Kidney epithelial cell (primary cell): ENCODE measurements around the gene SIX2. TPM values are rescaled to one million over a fixed set of nuclear protein-coding genes. Genes with fewer than 3 reads are reported as not detected.

Experiments used
- DNase-seq: peaks from one replicate; pipeline ENCODE4 v3.0.0-alpha.2; 2010; ENCODE audit warnings: low read depth
- H3K27me3 ChIP-seq: 2 replicates; pipeline ENCODE4 v1.6.0; 2011; ENCODE audit warnings: low read length; ENCODE audit not compliant: control insufficient read depth, insufficient read depth
- H3K36me3 ChIP-seq: 2 replicates; pipeline ENCODE4 v1.5.1; 2011; ENCODE audit warnings: low read length; ENCODE audit not compliant: control insufficient read depth, insufficient read depth
- H3K4me3 ChIP-seq: 2 replicates; pipeline ENCODE4 v1.5.1; 2011; ENCODE audit warnings: low read depth, mild to moderate bottlenecking, control low read depth, low read length
- total RNA-seq: library from RNA; depleted of rRNA; stranded (reverse); fragments of >200 nt; gene quantifications from 2 replicates; pipeline ENCODE4 v1.2.3, GENCODE V29; 2015
- TF ChIP-seq, protein P1 (sequence below): IDR thresholded peaks from 2 replicates; pipeline ENCODE4 v1.5.1; 2011; ENCODE audit warnings: mild to moderate bottlenecking, moderate library complexity, low read length, control low read depth, inconsistent platforms; ENCODE audit not compliant: insufficient read depth, poor library complexity, severe bottlenecking

SIX2 gene
- total RNA-seq, 1 donor from 2014 or later, result 0.96 TPM

DNA sequence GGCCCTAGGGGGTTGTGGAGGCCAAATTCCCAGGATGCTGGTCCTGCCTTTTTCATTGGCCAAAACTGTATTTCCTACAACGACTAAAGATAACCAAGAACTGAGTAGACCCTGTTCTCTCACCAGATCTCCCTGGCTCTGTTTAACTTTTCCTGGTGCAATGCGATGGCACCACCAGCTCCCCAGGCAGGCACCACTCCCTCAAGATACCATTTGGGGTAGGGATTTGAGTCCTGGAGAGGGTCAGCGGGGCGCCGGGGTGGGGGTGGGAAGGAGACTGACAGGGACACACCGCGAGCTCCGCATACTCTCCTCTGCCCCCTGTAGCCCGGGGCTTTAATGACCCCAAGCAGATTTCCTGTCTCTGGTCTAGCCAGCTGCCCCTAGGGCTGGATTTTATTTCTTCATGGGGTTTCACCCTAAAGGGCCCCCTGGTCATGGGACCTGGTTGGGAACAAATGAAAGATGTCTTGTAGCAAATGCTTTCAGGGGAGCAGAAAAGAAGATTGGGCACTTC lies 7.3 kb downstream of the SIX2 start:
- no peak overlapping the region for H3K4me3 ChIP-seq
- peaks cover 88% of the 10 kb centered on the region for H3K27me3 ChIP-seq
- TF ChIP-seq, protein P1, sequence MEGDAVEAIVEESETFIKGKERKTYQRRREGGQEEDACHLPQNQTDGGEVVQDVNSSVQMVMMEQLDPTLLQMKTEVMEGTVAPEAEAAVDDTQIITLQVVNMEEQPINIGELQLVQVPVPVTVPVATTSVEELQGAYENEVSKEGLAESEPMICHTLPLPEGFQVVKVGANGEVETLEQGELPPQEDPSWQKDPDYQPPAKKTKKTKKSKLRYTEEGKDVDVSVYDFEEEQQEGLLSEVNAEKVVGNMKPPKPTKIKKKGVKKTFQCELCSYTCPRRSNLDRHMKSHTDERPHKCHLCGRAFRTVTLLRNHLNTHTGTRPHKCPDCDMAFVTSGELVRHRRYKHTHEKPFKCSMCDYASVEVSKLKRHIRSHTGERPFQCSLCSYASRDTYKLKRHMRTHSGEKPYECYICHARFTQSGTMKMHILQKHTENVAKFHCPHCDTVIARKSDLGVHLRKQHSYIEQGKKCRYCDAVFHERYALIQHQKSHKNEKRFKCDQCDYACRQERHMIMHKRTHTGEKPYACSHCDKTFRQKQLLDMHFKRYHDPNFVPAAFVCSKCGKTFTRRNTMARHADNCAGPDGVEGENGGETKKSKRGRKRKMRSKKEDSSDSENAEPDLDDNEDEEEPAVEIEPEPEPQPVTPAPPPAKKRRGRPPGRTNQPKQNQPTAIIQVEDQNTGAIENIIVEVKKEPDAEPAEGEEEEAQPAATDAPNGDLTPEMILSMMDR, result no peak

DNA sequence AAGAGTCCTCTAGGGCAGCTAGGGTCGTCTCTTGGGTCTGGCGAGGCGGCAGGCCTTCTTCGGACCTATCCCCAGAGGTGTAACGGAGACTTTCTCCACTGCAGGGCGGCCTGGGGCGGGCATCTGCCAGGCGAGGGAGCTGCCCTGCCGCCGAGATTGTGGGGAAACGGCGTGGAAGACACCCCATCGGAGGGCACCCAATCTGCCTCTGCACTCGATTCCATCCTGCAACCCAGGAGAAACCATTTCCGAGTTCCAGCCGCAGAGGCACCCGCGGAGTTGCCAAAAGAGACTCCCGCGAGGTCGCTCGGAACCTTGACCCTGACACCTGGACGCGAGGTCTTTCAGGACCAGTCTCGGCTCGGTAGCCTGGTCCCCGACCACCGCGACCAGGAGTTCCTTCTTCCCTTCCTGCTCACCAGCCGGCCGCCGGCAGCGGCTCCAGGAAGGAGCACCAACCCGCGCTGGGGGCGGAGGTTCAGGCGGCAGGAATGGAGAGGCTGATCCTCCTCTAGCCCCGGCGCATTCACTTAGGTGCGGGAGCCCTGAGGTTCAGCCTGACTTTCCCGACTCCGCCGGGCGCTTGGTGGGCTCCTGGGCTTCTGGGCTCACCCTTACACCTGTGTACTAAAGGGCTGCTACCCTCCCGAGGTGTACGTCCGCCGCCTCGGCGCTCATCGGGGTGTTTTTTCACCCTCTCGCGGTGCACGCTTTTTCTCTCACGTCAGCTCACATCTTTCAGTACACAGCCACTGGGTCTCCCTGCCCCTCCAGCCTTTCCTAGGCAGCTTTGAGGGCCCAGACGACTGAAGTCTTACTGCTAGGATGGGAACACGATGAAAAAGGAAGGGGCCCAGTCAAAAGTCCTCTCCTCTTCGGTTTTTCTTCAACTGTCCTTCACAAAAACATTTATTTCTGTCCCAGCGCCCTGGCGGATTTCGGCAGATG lies 8.1 kb downstream of the SIX2 start:
- TF ChIP-seq, protein P1, result no peak
- Histone ChIP-seq H3K27me3 (peaks cover 84% of the 10 kb centered on the region), H3K36me3 (peaks cover 1% of the 10 kb centered on the region), H3K4me3 (peak overlapping the region; percentile 23)
- no peak for DNase-seq

More for the DNA sequence above, 7.3 kb downstream of the SIX2 start:
- peaks cover 1% of the 10 kb centered on the region for H3K36me3 ChIP-seq
- no peak for DNase-seq

DNA sequence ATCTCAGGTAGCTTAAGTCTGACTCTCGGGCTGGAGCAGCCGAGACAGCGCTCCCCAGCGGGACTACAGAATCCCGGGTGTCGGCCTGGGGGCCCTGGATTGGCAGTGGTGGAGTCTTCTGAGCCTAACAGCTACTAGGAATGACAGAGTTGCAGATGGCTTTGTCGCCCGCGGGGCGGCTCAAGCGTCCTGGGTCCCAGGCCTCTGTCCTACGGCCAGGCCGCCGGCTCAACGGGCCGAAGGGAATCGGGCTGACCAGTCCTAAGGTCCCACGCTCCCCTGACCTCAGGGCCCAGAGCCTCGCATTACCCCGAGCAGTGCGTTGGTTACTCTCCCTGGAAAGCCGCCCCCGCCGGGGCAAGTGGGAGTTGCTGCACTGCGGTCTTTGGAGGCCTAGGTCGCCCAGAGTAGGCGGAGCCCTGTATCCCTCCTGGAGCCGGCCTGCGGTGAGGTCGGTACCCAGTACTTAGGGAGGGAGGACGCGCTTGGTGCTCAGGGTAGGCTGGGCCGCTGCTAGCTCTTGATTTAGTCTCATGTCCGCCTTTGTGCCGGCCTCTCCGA lies 8.8 kb downstream of the SIX2 start:
- Histone ChIP-seq H3K36me3 (peaks cover 1% of the 10 kb centered on the region), H3K27me3 (peaks cover 80% of the 10 kb centered on the region), H3K4me3 (no peak overlapping the region)
- no peak for DNase-seq
- TF ChIP-seq, protein P1, result no peak

GRCh38 chr2:44999540-44999939 lies 9.7 kb downstream of the SIX2 start:
- DNase-seq, result no peak
- Histone ChIP-seq H3K36me3 (peaks cover 1% of the 10 kb centered on the region), H3K4me3 (no peak overlapping the region), H3K27me3 (peaks cover 74% of the 10 kb centered on the region)
- TF ChIP-seq, protein P1, result no peak

GRCh38 chr2:44997963-44998362 lies 11.3 kb downstream of the SIX2 start:
- TF ChIP-seq, protein P1, result no peak
- Histone ChIP-seq H3K27me3 (peaks cover 68% of the 10 kb centered on the region), H3K4me3 (no peak overlapping the region), H3K36me3 (peaks cover 1% of the 10 kb centered on the region)
- DNase-seq, result no peak
